GM19351 (cell line): ENCODE results near the gene DGUOK.

Experiments used
- ATAC-seq: cut with Tn5 transposase; IDR thresholded peaks from one replicate; pipeline ENCODE4 v1.9.1; 2021; ENCODE audit warnings: mild to moderate bottlenecking, moderate library complexity; ENCODE audit not compliant: unreplicated experiment

The DGUOK gene

GRCh38 chr2:73946666-73947065 is 20.0 kb downstream of the DGUOK start:
- ATAC-seq = no peak

GRCh38 chr2:73947412-73948018 is 20.8 kb downstream of the DGUOK start:
- no peak for ATAC-seq

GRCh38 chr2:73949802-73950201 is 23.1 kb downstream of the DGUOK start:
- no peak for ATAC-seq

GRCh38 chr2:73952499-73953446 is 26.1 kb downstream of the DGUOK start:
- ATAC-seq = no peak

GRCh38 chr2:73956218-73956865 is 29.7 kb downstream of the DGUOK start:
- ATAC-seq = no peak

- no peak for ATAC-seq
These were observed 34.6 kb downstream of the DGUOK start for GRCh38 chr2:73961274-73961673.

- ATAC-seq = no peak
These were observed 35.3 kb downstream of the DGUOK start for GRCh38 chr2:73961823-73962615.

GRCh38 chr2:73962798-73963197 is 36.1 kb downstream of the DGUOK start:
- no peak for ATAC-seq

GRCh38 chr2:73963385-73964120 is 36.9 kb downstream of the DGUOK start:
- peak; percentile 84 for ATAC-seq

- peak; percentile 21 for ATAC-seq
These were observed 37.5 kb downstream of the DGUOK start for GRCh38 chr2:73964223-73964622.

GRCh38 chr2:73965053-73965452 is 38.4 kb downstream of the DGUOK start:
- ATAC-seq = no peak

GRCh38 chr2:73968357-73968937 is 41.8 kb downstream of the DGUOK start:
- no peak for ATAC-seq

- ATAC-seq = no peak
These were observed 42.7 kb downstream of the DGUOK start for GRCh38 chr2:73969356-73969755.

- no peak for ATAC-seq
These were observed 43.6 kb downstream of the DGUOK start for GRCh38 chr2:73970141-73970803.

- peak; percentile 67 for ATAC-seq
These were observed 44.3 kb downstream of the DGUOK start for GRCh38 chr2:73970850-73971471.

- no peak for ATAC-seq
These were observed 45.0 kb downstream of the DGUOK start for GRCh38 chr2:73971722-73972121.

- ATAC-seq = peak; percentile 66
These were observed 46.2 kb downstream of the DGUOK start for GRCh38 chr2:73972846-73973245.

- ATAC-seq = no peak
These were observed 49.1 kb downstream of the DGUOK start for GRCh38 chr2:73975731-73976130.

GRCh38 chr2:73976803-73977202 is 50.1 kb downstream of the DGUOK start:
- ATAC-seq = no peak
